Renal pelvis (tissue), 4 donors: ENCODE results near the gene BTBD16. TPM values are rescaled to one million over a fixed set of nuclear protein-coding genes. Genes with fewer than 3 reads are reported as not detected.

ENCODE experiments used
- DNase-seq: peaks from one replicate; pipeline ENCODE4 v3.0.0-alpha.2; 2013
- polyA plus RNA-seq, 3 donors: library from polyadenylated mRNA; unstranded; fragments of 120-200 nt; gene quantifications; one replicate each; pipeline ENCODE4 v1.2.1, GENCODE V29; 2013; ENCODE audit not compliant: insufficient read length in 3 of 3

The BTBD16 gene
- polyA plus RNA-seq, 3 donors, result 0.37 to 1.3 (median 0.96) TPM

DNA sequence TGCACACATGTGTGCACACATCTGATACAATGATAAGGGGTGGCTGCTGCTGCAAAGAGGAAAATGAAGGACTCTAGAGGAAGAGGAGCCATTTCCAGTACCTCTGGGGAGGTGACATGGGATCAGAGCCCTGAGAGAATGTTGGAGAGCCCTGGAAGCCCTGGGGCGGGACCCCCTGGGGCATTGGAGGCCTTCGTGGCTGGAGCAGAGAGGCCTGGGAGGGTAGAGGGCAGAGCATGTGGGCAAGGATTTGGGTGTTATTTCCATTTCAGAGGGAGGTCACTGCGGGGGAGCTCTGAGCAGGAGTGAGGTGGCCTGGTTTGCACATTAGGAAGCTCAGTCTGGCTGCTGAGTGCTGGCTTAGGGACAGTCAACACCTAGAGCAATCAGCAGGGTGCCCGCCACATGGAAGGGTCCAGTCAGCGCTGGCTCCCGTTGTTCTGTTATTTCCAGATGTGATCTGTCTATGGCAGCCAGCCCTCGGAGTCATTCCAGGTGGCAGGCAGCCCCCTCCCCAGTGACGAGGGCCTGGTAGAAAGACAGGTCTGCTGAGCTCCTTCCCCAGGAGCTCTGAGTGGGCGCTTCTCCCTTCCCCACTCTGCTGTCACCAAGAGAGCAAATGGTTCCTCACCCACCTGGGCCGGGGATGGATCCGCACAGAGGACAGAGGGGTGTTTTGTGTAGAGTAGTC, 24.1 kb upstream of the BTBD16 start:
- no peak for DNase-seq

DNA sequence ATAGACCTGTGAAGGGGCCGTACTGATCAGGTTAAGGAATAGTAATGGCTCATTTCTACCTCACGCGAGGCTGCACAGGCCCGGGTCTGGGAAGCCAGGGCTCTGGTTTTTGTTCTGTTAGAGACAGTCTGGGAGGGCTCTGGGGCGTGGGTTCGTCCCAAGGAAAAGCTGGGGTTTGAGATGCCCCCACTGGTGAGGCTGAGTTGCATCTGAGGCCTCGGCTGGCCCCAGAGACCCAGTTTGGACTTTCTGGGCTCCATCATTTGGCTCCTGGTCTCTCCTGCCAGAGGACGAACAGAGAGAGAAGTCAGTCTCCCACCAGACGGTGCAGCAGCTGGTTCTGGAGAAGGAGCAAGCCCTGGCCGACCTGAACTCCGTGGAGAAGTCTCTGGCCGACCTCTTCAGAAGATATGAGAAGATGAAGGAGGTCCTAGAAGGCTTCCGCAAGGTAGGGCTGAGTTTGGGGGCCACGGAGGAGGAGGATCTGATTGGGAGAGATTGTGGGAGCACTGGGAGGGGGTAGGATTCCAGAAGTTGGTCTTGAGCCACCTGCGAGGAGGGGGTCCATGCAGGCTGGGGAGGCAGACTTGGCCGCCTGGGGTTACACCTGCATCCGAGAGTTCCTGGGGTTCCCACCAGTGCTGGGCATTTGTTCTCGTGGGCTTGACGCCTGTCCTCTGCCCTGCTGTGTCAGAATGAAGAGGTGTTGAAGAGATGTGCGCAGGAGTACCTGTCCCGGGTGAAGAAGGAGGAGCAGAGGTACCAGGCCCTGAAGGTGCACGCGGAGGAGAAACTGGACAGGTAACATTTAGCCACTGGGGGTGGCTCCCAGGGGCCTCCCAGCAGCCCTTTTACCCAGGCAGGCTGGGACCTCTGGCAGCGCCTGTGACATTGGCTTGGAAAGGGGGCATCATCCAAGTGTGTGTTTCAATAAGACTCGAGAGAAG, 22.5 kb upstream of the BTBD16 start:
- DNase-seq, result no peak

DNA sequence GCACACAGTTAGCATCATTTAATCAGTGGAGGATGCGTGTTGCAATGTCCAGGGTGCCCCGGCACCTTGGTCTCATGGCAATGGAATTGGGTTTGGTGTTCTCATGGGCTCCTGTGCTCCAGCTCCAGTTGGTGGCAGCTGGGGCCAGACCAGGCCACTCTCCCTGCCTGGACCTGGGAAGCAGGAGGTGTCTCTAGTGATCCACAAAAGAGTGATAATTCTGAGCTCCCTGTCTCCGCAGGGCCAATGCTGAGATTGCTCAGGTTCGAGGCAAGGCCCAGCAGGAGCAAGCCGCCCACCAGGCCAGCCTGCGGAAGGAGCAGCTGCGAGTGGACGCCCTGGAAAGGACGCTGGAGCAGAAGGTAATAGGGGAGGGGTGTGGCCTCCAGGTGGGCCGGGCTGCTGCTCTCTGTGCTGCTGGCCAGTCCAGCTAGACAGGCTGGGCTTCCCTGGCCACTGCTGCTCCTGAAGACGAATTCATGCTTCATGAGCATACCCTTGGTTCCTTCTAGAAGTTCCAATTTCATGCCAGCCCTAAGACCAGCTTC, 21.7 kb upstream of the BTBD16 start:
- DNase-seq, result no peak

DNA sequence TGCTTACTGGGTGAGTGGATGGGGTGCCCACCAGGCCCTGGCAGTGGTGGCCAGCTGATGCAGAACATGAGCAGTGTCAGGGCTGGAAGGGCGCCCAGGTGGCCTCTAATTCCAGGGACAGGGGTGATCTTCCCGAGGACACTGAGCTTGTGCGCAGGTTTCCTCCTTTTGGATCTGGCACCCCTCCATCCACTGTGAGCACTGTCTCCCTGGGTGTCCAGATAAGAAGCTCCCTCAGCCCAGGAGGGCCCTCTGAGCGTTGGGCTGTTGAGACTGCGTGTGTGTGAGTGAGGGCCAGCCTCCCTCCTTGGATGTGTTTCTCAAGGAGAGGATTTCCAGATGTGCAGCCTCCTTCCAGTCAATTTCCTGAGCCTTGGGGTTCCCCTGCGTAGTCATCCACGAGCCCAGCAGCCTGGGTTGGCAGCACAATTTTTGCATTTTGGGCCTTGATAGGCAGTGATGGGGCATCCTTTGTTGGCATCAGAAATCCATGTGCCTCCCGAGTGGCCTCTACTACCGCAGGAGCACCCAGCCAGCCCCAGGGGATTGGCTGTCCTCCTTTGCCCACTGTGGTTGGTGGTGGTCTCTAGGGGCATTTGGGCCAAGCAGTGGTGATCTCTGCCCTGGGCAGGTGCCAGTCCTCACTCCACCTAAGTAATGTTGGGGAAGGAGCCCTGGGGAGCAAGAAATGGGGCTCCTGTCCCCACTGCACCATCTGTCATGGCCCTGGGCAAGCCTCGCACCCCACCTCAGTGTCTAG, 20.9 kb upstream of the BTBD16 start:
- DNase-seq, result no peak

DNA sequence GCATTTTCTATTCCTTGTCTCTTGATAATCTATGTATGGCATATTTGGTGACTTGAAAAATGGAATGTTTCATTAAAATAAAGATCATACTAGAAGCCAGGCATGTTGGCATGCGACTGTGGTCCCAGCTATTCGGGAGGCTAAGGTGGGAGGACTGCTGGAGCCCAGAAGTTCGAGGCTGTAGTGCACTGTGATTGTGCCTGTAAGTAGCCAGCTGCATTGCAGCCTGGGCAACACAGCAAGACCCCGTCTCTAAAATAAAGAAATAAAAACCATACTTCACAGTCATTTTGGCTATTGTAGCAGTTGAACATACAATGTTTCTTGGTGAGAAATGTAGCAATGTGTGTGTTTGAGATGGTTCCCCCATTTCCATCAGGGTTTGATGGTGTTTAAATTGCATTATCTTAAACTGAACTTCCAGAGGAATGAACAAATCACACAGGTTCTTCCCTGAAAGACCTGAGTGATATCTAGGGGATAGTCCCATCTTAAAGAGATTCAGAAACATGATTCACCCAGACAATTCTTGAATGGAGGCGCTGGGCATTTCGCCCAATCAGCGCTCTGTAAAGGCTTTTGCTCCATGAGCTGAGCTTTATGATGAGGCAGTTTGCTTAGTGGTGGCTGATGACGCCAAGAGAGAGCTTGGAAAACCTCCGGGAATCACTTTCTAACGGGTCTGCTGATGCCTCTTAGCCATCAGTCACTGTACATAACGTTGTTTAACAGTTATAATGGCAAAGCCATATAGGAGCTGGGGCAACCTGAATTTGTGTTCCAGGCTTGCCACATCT, 19.4 kb upstream of the BTBD16 start:
- no peak for DNase-seq

DNA sequence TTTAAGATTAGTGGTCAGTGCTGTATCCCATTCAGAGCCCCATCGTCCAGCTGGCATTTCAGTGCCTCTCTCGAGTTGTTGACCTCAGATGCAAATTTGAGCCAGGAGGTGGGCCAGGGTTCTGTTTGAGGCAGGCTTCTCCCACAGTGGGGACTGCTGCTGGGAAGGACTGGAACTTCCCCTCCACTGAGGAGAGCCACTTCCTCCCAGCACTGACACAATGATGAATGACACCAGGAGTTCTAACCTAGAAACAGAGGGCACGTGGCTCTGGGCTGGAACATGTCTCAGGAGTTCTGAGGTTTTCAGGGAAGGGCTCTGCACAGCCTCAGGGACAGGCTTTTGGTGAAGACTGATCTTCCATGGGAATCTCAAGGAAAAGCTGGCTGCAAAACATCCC, 18.3 kb upstream of the BTBD16 start:
- DNase-seq, result no peak

DNA sequence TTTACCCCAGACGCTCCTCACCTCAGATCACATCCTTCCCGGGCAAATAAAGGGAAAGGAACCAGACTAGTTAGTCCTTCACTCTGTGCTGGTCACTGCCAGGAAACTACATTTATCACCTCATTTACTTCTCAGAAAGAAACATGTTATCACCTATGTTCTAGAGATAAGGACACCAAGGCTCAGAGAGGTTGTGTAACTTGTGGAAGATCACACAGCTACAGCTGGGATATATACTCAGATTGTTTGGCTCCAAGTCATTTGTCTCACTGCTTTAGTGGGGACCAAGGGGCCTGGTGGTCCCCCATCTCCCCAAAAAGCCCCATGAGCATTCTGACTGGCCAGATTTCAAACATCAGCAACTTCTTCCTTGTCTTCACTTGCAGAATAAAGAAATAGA, 17.5 kb upstream of the BTBD16 start:
- DNase-seq, result no peak

DNA sequence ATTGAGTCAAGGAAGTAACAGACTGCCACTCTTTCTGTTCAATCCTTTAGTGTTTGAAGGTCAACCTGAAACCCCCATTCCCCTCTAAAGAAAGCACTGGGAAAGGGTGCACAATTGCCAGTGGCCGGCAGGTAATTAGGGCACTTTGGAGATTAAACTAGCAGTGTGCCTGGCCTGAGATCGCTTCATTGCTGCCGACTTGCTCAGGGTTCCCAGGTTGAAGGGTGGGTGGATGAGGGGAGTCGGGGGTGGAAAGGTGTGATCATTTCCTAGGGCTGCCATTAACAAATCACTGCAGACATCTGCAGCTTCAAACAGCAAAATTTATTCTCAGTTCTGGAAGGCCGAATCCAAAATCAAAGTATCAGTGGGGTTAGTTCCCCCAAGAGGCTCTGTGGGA, 16.3 kb upstream of the BTBD16 start:
- no peak for DNase-seq

DNA sequence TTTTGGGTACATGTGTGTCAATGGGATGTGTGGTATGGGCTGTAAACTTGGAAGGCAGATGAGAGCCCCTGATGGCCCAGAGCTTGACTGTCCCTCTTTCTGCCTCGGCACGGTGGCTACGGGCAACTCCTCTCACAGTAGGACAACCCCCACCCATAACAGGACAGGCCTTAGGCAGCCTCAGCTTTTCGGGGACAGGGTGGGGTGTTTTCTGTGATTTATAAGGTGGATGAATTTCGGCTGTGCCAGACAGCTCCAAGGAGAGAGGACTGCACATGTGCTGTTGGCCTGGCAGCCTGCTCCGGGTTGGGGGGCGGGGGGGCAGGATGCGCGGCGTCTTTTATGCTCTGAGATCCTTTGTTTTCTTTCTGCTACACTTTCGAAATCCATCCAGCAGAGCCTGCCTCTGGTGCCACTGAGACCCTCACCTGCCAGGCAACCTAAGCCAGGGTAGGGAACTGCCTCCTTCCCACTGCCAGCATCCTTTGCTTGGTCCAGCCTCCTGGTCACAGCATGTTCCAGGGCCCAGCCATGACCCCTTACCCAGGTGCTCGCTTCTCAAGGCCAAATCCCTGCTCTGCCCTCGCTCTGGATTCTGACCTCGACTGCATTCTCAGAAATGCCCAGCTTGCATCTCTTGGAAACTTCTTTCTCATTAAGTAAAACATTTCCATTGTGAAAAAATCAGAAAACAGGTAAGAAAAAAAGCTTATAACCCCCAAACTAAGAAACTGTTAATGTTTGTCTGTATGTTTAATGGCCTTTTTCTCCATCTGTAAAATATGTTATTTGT, 15.4 kb upstream of the BTBD16 start:
- DNase-seq, result no peak

DNA sequence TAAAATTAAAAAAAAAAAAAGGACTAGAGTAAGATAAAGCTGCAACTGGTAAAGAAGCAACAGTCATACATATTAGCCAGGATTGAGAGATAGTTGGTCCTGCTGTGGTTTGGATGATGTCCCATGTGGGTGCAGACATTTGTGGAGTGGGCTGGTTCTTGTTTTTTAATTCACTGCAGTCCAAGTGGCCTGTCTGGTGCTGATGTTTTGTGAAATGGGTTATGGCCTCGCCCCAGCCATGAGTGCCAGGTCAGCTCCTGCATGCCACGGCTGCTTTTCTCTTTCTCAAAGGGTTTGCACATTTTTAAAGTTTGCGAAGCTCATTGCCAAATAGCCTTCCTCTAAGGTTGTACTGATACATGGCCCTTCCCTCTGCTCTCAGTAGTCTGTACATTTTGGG, 14.1 kb upstream of the BTBD16 start:
- no peak for DNase-seq

DNA sequence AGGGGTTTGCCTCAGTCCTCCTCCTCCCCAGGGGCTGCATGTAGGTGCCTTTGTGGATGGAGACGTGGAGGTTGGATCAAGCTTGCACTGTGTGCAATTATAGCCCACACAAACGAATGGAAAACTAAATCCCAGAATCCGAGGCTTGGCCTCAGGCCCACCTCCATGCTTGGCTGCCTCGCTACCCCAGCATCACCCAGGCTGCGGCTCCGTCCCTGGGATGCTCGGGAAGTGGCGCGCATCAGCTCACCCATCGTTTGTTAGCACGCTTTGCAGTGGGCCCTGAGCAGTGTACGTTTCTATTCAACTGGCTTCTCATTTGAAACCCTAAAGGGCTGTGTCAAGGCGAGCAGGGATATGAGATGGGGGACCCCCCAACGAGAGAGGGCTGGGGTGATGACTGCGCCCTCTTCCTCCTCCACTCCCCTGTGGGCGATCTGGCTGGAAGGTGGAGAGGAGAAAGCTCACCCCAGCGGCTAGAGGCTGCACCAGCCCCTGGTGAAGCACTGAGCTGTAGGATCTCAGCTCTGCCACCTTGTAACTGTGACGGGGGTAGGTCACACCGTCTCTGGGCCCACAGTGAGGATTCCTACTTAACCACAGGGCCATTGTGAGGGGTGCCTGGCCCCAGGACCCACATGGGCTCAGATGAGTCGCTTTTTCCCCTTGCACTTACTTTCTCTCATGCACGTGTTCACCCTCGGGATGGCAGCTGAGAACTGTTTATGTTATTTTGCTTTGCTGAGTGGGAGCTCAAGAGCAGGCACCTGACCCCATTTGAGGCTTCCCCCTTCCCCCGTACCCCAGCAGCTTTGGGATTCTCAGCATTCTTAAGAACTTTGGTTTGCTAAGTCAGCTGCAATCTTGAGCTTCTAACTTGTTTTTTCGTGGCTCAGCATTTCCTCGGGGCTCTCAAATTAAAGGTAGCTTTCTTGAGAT, 12.7 kb upstream of the BTBD16 start:
- DNase-seq, result no peak

DNA sequence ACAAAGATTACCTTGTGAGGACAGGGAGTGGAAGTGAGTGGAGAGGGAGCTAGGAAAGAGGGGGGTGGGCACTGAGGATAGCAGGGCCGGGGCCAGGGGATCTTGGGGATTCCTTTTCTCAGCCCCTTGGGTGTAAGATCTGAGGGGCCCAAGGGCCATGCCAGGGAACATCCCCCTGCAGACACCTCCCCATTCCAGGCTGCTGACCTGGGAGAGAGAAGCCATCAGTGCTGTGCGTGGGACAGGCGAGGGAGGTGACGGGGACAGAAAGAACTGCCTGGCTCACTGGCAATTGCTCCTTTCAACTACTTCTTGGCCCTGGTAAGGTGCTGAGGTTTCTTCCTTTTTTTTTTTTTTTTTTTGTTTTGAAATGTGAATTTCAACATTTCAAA, 12.0 kb upstream of the BTBD16 start:
- no peak for DNase-seq

DNA sequence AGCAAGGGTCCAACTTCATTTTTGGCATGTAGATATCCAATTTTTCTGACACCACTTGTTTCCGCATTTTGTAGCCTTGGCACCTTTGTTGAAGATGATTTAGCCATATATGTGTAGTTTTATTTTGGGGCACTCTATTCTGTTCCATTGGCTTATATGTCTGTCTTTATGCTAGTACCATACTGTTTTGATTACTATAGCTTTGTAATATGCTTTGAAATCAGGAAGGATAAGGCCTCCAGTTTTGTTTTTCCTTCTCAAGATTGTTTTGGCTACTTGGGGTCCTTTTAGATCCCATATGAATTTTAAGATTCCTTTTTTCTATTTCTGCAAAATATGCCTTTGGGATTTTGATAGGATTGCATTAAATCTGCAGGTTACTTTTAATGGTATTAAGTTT, 9.5 kb upstream of the BTBD16 start:
- DNase-seq, result no peak

DNA sequence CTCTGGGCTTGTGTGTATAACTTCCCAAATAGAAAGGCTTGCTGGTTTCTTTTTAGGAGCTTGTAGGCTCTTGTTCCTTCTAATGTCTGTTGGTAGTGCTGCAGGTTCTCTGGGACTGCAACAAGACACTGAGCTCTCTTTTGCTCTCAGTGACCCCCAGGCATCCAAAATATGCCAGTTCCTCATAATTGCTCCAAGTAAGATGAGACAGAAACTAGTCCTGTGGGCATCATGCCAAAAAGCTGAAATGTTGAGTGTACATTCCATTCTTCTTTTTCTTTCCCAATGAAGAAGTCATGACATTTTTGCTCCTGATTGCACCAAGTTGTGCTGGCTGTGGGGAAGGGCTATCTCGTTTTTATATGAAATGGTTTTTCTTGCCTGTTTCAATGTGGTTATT, 7.1 kb upstream of the BTBD16 start:
- no peak for DNase-seq

DNA sequence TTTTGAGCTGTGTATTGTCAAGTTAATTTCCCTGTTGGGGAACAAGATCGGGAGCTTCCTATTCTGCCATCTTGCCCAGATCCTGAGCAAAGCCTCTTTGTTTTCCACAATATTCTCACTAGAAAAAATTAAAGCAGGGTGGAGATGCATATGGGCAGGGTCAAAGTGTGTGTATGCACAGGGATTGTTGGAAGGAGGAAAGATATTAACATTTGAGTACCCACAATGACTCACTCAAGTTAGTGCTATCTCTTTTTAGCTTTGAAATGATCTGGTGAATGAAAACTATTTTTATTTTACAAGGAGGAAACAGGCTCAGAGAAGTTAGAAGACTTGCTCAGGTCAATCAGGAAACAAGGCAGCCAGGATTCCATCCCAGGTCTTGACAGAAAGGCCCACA, 6.7 kb upstream of the BTBD16 start:
- no peak for DNase-seq

DNA sequence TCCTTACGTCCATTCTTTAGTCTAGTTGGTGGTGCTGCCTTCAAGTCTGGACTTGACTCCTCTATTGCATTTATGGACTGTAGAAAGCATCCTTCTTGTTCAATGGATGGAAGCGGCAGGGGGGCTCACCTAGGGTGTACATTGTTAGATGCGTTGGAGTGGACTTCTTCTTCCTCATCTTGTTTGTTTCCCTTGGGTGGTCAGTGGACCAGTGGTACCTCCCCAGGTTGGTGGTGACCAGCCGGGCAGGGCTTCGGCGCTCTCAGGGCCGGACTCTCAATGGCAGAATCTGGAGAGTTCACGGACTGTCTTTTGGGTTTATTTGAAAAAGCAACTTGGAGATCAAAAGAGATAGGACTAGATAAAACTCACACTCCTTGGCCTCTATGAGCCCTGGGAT, 6.2 kb upstream of the BTBD16 start:
- no peak for DNase-seq

DNA sequence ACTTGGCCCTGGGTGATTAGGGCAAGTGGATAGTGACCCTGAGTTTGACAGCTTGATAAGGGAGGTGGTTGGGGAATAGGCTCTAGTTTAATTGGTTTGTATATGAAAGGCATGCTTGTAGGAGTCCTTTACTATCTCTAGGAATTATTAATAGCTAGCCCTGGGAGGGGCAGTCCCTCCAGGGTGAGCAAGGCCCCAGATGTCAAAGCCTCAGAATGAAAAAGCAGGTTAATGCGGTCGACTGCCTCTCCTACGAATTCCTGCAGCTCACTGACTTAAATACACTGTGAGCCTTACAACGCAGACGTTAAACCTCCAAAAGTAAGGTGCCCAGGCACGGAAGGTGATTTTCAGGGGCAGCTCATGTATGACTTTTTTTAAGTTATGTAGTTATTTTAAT, 5.2 kb upstream of the BTBD16 start:
- DNase-seq, result peak; percentile 40

DNA sequence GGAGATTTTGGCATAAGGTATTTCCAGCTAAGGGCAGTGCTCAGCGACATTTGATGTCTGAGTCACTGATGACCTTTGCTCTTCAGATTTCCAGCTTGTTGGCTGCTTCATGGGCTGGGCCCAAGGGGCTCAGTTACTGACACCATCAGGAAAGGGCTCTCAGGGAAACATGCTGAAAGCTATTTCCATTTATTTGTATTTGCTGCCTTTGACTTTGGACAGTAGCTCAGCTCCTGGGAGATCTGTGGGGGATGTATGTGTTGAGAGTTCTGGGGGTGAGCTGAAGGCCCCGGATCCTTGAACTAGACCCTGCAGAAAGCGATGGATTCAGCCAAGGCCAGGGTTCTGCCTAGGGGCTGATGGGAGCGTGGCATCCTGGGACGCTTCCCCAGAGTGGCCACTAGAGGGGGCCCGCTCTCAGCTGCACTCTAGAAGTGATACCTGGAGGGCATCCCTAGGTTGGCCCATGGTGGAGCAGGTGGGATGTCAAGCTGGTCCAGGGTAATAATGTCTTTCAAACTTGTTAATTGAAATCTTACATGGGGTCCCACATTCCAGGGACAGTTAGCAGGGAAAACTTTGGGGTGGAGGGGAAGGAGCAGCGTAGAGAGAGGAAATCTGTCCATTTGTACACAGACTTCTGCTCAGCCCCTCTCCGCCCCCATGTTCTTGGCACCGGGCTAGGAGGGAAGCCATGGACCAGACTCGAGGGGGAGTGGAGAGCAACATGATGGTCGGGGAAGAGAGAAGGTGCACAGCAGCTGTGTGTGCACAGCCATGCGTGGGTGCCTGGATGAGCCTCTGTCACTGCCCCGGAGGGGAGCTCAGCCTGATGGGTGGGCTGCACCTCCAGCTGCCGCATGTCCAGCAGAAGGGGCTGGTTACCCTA, 3.0 kb upstream of the BTBD16 start:
- DNase-seq, result no peak
